Testis (tissue), 2 donors: Measurements from ENCODE around the gene TRAK1.

ENCODE experiments used
- CTCF ChIP-seq, 3 experiments: fragments of 450-650 bp in 2 of 3; fragments of 200-600 bp in 1 of 3; sonication (generic) in 1 of 3; IDR thresholded peaks; one replicate each; pipeline ENCODE4 v1.5.1; 2016 to 2019; ENCODE audit warnings: antibody characterized with exemption in 3 of 3, mild to moderate bottlenecking in 2 of 3, moderate library complexity in 1 of 3
- POLR2A ChIP-seq: fragments of 450-650 bp; IDR thresholded peaks from one replicate; pipeline ENCODE4 v1.6.1; 2017; ENCODE audit warnings: antibody characterized with exemption, mild to moderate bottlenecking, moderate library complexity

GRCh38 chr3:42189001-42189460 is 97.9 kb downstream of the TRAK1 start:
- TF ChIP-seq CTCF (IDR thresholded peaks at IDR 0.05) = no peak
- TF ChIP-seq POLR2A = no peak
